ENCODE data around the gene HILPDA. TPM values are rescaled to one million over a fixed set of nuclear protein-coding genes. Genes with fewer than 3 reads are reported as not detected.

The HILPDA gene
- total RNA-seq, 1 donor from 2014 or later, result 12.4 TPM

- Mint-ChIP-seq H3K36me3 (ENCODE audit: low read depth, unreplicated experiment) (no peaks in the 10 kb centered on the region), H3K9me3 (ENCODE audit: unreplicated experiment) (peaks cover under 1% of the 10 kb centered on the region), H3K4me1 (ENCODE audit: low read depth, unreplicated experiment) (peaks cover 6% of the 10 kb centered on the region), H3K27ac (ENCODE audit: unreplicated experiment) (no peak overlapping the region), H3K27me3 (ENCODE audit: low read depth, unreplicated experiment) (peaks cover 35% of the 10 kb centered on the region), H3K4me3 (ENCODE audit: unreplicated experiment) (no peak overlapping the region)
- H3K27ac ChIP-seq (ENCODE audit: low read depth, low read length), result no peak overlapping the region
- no peaks in the 10 kb centered on the region for H4K20me1 ChIP-seq (ENCODE audit: insufficient read depth, low read length)
- no peak for TF ChIP-seq CTCF (IDR thresholded peaks at IDR 0.05; ENCODE audit: insufficient read depth, low read depth, low read length)
- H3K4me3 ChIP-seq (ENCODE audit: insufficient read depth, low read depth, low read length), result no peak overlapping the region
- H3K9me3 ChIP-seq (ENCODE audit: insufficient read depth, low read depth, low read length), result no peaks in the 10 kb centered on the region
- H3K4me2 ChIP-seq (ENCODE audit: low read length), result no peak overlapping the region
- no peaks in the 10 kb centered on the region for H3K36me3 ChIP-seq (ENCODE audit: insufficient read depth, low read length)
- DNase-seq (ENCODE audit: low read depth), result no peak
- peaks cover 5% of the 10 kb centered on the region for H3K27me3 ChIP-seq (ENCODE audit: insufficient read depth, low read length)
- no peak overlapping the region for H3K9ac ChIP-seq (ENCODE audit: low read length)
- no peaks in the 10 kb centered on the region for H3K79me2 ChIP-seq (ENCODE audit: insufficient read depth, low read length)
- H3K4me1 ChIP-seq (ENCODE audit: insufficient read depth, low read length), result no peaks in the 10 kb centered on the region
- FAIRE-seq, result no peak
- H2AFZ ChIP-seq (ENCODE audit: low read depth, low read length), result no peak overlapping the region
Measured at GRCh38 chr7:128422037-128422436, 33.6 kb upstream of the HILPDA start.

- H3K9me3 Mint-ChIP-seq (ENCODE audit: unreplicated experiment), result no peaks in the 10 kb centered on the region
- no peak for TF ChIP-seq CTCF (IDR thresholded peaks at IDR 0.05; ENCODE audit: insufficient read depth, low read depth, low read length)
- TF ChIP-seq EZH2 (IDR thresholded peaks at IDR 0.05; ENCODE audit: insufficient read depth, low read length), result no peak
- H3K27me3 Mint-ChIP-seq (ENCODE audit: low read depth, unreplicated experiment), result peaks cover 28% of the 10 kb centered on the region
- H3K4me3 Mint-ChIP-seq (ENCODE audit: unreplicated experiment), result no peak overlapping the region
- H3K36me3 ChIP-seq (ENCODE audit: insufficient read depth, low read length), result no peaks in the 10 kb centered on the region
- H3K27ac ChIP-seq (ENCODE audit: low read depth, low read length), result no peak overlapping the region
- no peaks in the 10 kb centered on the region for H3K9me3 ChIP-seq (ENCODE audit: insufficient read depth, low read depth, low read length)
- peaks cover 5% of the 10 kb centered on the region for H3K27me3 ChIP-seq (ENCODE audit: insufficient read depth, low read length)
- H3K36me3 Mint-ChIP-seq (ENCODE audit: low read depth, unreplicated experiment), result no peaks in the 10 kb centered on the region
- no peak overlapping the region for H3K9ac ChIP-seq (ENCODE audit: low read length)
- peaks cover 6% of the 10 kb centered on the region for H3K4me1 Mint-ChIP-seq (ENCODE audit: low read depth, unreplicated experiment)
- no peak for DNase-seq (ENCODE audit: low read depth)
- no peaks in the 10 kb centered on the region for H3K4me1 ChIP-seq (ENCODE audit: insufficient read depth, low read length)
- FAIRE-seq, result no peak
- H3K4me3 ChIP-seq (ENCODE audit: insufficient read depth, low read depth, low read length), result no peak overlapping the region
- no peaks in the 10 kb centered on the region for H3K79me2 ChIP-seq (ENCODE audit: insufficient read depth, low read length)
- no peak overlapping the region for H2AFZ ChIP-seq (ENCODE audit: low read depth, low read length)
- no peaks in the 10 kb centered on the region for H4K20me1 ChIP-seq (ENCODE audit: insufficient read depth, low read length)
- no peak overlapping the region for H3K27ac Mint-ChIP-seq (ENCODE audit: unreplicated experiment)
- no peak overlapping the region for H3K4me2 ChIP-seq (ENCODE audit: low read length)
Measured at GRCh38 chr7:128422842-128423241, 32.8 kb upstream of the HILPDA start.

GRCh38 chr7:128424686-128425275 lies 30.9 kb upstream of the HILPDA start:
- H2AFZ ChIP-seq (ENCODE audit: low read depth, low read length), result no peak overlapping the region
- peaks cover 6% of the 10 kb centered on the region for H3K4me1 Mint-ChIP-seq (ENCODE audit: low read depth, unreplicated experiment)
- no peaks in the 10 kb centered on the region for H3K36me3 Mint-ChIP-seq (ENCODE audit: low read depth, unreplicated experiment)
- H3K27ac Mint-ChIP-seq (ENCODE audit: unreplicated experiment), result no peak overlapping the region
- no peaks in the 10 kb centered on the region for H3K9me3 Mint-ChIP-seq (ENCODE audit: unreplicated experiment)
- FAIRE-seq, result no peak
- H3K4me3 Mint-ChIP-seq (ENCODE audit: unreplicated experiment), result no peak overlapping the region
- H4K20me1 ChIP-seq (ENCODE audit: insufficient read depth, low read length), result no peaks in the 10 kb centered on the region
- TF ChIP-seq CTCF (IDR thresholded peaks at IDR 0.05; ENCODE audit: insufficient read depth, low read depth, low read length), result no peak
- no peak for TF ChIP-seq EZH2 (IDR thresholded peaks at IDR 0.05; ENCODE audit: insufficient read depth, low read length)
- no peaks in the 10 kb centered on the region for H3K36me3 ChIP-seq (ENCODE audit: insufficient read depth, low read length)
- no peak overlapping the region for H3K4me2 ChIP-seq (ENCODE audit: low read length)
- DNase-seq (ENCODE audit: low read depth), result no peak
- H3K4me3 ChIP-seq (ENCODE audit: insufficient read depth, low read depth, low read length), result no peak overlapping the region
- no peaks in the 10 kb centered on the region for H3K79me2 ChIP-seq (ENCODE audit: insufficient read depth, low read length)
- no peaks in the 10 kb centered on the region for H3K27me3 ChIP-seq (ENCODE audit: insufficient read depth, low read length)
- no peak overlapping the region for H3K9ac ChIP-seq (ENCODE audit: low read length)
- no peak overlapping the region for H3K27ac ChIP-seq (ENCODE audit: low read depth, low read length)
- no peaks in the 10 kb centered on the region for H3K4me1 ChIP-seq (ENCODE audit: insufficient read depth, low read length)
- no peaks in the 10 kb centered on the region for H3K9me3 ChIP-seq (ENCODE audit: insufficient read depth, low read depth, low read length)
- peaks cover 17% of the 10 kb centered on the region for H3K27me3 Mint-ChIP-seq (ENCODE audit: low read depth, unreplicated experiment)
